ENCODE results near the gene NKTR. TPM values are rescaled to one million over a fixed set of nuclear protein-coding genes. Genes with fewer than 3 reads are reported as not detected.

The NKTR gene
- total and polyA plus RNA-seq, 2 experiments from 2014 or later, result 36.8 to 74.3 TPM

- 73% methylated on average over 6 of the region's 6 CpGs for WGBS (ENCODE audit: low lambda C conversion rate, missing lambda C conversion rate)
- Histone ChIP-seq H3K4me1 (ENCODE audit: insufficient read depth) (peaks cover 2% of the 10 kb centered on the region), H4K20me1 (ENCODE audit: insufficient read depth, poor library complexity, severe bottlenecking) (no peaks in the 10 kb centered on the region), H3K36me3 (replicated peaks; ENCODE audit: insufficient read depth, low read depth) (no peaks in the 10 kb centered on the region), H3K27ac (no peak overlapping the region), H3K4me2 (no peak overlapping the region), H3K4me3 (no peak overlapping the region), H3K9me3 (ENCODE audit: low read depth) (no peaks in the 10 kb centered on the region), H3K27me3 (no peaks in the 10 kb centered on the region), H3K9me2 (replicated peaks; ENCODE audit: insufficient read depth) (no peaks in the 10 kb centered on the region), H3K79me2 (no peaks in the 10 kb centered on the region), H2AFZ (no peak overlapping the region)
- no peak for DNase-seq (ENCODE audit: low spot score)
- TF ChIP-seq EZH2phosphoT487 (IDR thresholded peaks at IDR 0.05; ENCODE audit: low read depth, severe bottlenecking, unreplicated experiment), result no peak
- no peak for TF ChIP-seq EZH2 (IDR thresholded peaks at IDR 0.05; ENCODE audit: borderline replicate concordance)
- TF ChIP-seq CTCF (IDR thresholded peaks at IDR 0.05; ENCODE audit: poor library complexity), result no peak
These were observed 59.7 kb downstream of the NKTR start for GRCh38 chr3:42660131-42660715.

DNA sequence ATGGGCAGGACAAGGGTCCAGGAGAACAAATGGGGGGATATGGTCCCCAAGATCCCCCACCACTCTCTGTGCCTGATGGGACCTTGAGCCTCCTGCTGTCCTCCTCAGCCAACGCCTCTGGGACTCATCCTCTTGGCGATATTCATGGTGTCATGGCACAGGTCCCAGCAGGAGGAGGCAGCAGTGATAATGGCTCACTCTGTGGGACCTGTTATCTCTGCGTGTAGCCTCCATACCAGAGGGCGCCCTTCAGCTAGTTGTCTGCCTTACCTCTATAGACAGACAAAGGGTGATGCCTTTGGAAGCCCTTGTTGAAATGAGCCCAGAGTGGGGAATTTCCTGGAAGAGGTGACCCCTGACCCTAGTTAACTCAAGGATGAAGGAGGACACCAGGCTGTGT lies 60.4 kb downstream of the NKTR start:
- Histone ChIP-seq H3K36me3 (replicated peaks; ENCODE audit: insufficient read depth, low read depth) (no peaks in the 10 kb centered on the region), H3K4me3 (no peak overlapping the region), H2AFZ (no peak overlapping the region), H3K9me3 (ENCODE audit: low read depth) (no peaks in the 10 kb centered on the region), H3K4me2 (no peak overlapping the region), H3K4me1 (ENCODE audit: insufficient read depth) (no peaks in the 10 kb centered on the region), H3K27me3 (no peaks in the 10 kb centered on the region), H3K9me2 (replicated peaks; ENCODE audit: insufficient read depth) (no peaks in the 10 kb centered on the region), H3K79me2 (no peaks in the 10 kb centered on the region), H3K27ac (no peak overlapping the region), H4K20me1 (ENCODE audit: insufficient read depth, poor library complexity, severe bottlenecking) (no peaks in the 10 kb centered on the region)
- 72% methylated on average over 4 of the region's 4 CpGs for WGBS (ENCODE audit: low lambda C conversion rate, missing lambda C conversion rate)
- no peak for TF ChIP-seq EZH2 (IDR thresholded peaks at IDR 0.05; ENCODE audit: borderline replicate concordance)
- TF ChIP-seq EZH2phosphoT487 (IDR thresholded peaks at IDR 0.05; ENCODE audit: low read depth, severe bottlenecking, unreplicated experiment), result no peak
- TF ChIP-seq CTCF (IDR thresholded peaks at IDR 0.05; ENCODE audit: poor library complexity), result no peak
- no peak for DNase-seq (ENCODE audit: low spot score)

GRCh38 chr3:42661593-42662022 lies 61.1 kb downstream of the NKTR start:
- WGBS (ENCODE audit: low lambda C conversion rate, missing lambda C conversion rate), result 94% methylated on average over 5 of the region's 5 CpGs
- Histone ChIP-seq H2AFZ (no peak overlapping the region), H3K9me2 (replicated peaks; ENCODE audit: insufficient read depth) (no peaks in the 10 kb centered on the region), H3K36me3 (replicated peaks; ENCODE audit: insufficient read depth, low read depth) (no peaks in the 10 kb centered on the region), H3K27ac (no peak overlapping the region), H3K4me1 (ENCODE audit: insufficient read depth) (no peaks in the 10 kb centered on the region), H4K20me1 (ENCODE audit: insufficient read depth, poor library complexity, severe bottlenecking) (no peaks in the 10 kb centered on the region), H3K4me3 (no peak overlapping the region), H3K4me2 (no peak overlapping the region), H3K79me2 (no peaks in the 10 kb centered on the region), H3K9me3 (ENCODE audit: low read depth) (no peaks in the 10 kb centered on the region), H3K27me3 (no peaks in the 10 kb centered on the region)
- TF ChIP-seq EZH2 (IDR thresholded peaks at IDR 0.05; ENCODE audit: borderline replicate concordance), result no peak
- no peak for TF ChIP-seq CTCF (IDR thresholded peaks at IDR 0.05; ENCODE audit: poor library complexity)
- no peak for TF ChIP-seq EZH2phosphoT487 (IDR thresholded peaks at IDR 0.05; ENCODE audit: low read depth, severe bottlenecking, unreplicated experiment)
- no peak for DNase-seq (ENCODE audit: low spot score)
